HAP-1 (cell line): ENCODE results near the gene TTC34.

Source experiments
- DNase-seq, 2 experiments: peaks; one replicate each; pipeline ENCODE4 v3.0.0-alpha.2; 2016 to 2020; ENCODE audit warnings: low spot score in 2 of 2
- H3K27me3 ChIP-seq: fragments of 250-450 bp; sonication (Bioruptor Pico); 2 replicates; pipeline ENCODE4 v1.5.1; 2020; ENCODE audit warnings: low read depth, mild to moderate bottlenecking, moderate library complexity
- H3K36me3 ChIP-seq: fragments of 250-450 bp; sonication (Bioruptor Pico); replicated peaks from 2 replicates; pipeline ENCODE4 v1.5.1; 2020; ENCODE audit warnings: mild to moderate bottlenecking
- H3K4me1 ChIP-seq: fragments of 250-450 bp; sonication (Bioruptor Pico); 2 replicates; pipeline ENCODE4 v1.5.1; 2020; ENCODE audit warnings: mild to moderate bottlenecking
- H3K4me3 ChIP-seq: fragments of 250-450 bp; sonication (Bioruptor Pico); 2 replicates; pipeline ENCODE4 v1.5.1; 2020; ENCODE audit warnings: mild to moderate bottlenecking, moderate library complexity
- H3K9me3 ChIP-seq: fragments of 250-450 bp; sonication (Bioruptor Pico); 2 replicates; pipeline ENCODE4 v1.5.1; 2020; ENCODE audit warnings: mild to moderate bottlenecking, moderate library complexity
- in situ Hi-C: fragments of 300-500 bp; cut with MboI; formaldehyde crosslinking; loops from 3 replicates; pipeline ENCODE4 v1.14.3; 2020; ENCODE audit warnings: low sequenced_read_pairs, inconsistent platforms, mixed read lengths

Gene TTC34

DNA sequence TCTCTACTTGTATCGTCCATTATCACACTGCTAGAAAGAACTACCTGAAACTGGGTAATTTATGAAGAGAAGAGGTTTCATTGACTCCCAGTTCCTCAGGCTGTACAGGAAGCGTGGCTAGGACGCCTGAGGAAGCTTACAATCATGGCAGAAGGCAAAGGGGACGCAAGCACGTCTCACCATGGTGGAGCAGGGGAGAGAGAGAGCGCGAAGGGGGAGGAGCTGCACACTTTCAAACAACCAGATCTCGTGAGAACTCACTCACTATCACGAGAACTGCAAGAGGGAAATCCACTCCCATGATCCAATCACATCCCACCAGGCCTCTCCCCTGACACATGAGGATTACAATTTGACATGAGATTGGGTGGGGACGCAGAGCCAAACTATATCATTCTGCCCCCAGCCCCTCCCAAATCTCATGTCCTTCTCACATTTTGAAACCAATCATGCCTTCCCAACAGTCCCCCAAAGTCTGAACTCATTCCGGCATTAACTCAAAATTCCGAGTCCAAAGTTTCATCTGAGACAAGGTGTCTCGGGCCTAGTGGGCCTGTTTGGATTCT lies 176.7 kb downstream of the TTC34 start:
- H3K27me3 ChIP-seq: peaks cover 63% of the 10 kb centered on the region
- in situ Hi-C loops: loop anchor here (10.0 kb wide), 1 partner anchor 180 kb away; no protein-coding TSS in a partner anchor

DNA sequence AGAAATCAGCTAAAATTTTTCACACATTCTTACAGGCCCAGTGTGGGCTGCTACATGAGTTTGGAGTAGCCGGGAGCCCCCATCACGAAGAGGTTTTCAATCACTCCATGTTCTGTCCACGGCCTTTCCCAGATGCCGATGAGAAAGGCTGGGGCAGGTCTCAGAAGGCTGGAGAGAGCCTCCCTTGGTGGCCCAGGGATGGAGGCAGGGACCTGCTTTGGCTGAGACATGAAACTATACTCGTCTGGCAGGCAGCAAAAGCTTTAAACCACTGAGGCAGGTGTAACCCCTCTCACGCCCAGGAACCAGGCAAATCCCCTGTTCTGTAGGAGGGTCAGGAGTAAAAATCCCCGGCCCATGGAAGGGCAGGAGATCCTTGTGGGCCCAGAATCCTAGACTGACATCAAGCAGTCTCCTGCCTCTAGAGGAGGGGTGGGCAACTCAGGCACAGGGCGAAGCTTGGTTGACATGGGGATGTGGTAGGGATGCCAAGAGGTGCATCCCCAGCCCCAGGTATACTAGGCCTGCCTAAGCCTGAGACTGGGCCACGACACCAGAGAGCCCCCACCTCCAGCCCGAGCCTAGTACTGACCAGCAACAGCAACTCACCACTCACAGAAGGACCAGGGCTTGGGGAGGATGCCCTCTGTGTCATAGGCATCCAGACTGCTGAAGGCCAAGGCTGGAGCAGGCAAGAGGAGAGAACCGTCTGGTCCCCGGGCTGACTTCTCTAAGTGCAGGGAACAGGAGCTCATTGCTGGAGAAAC lies 177.7 kb downstream of the TTC34 start:
- no peak for DNase-seq
- Histone ChIP-seq H3K9me3 (no peaks in the 10 kb centered on the region), H3K27me3 (peaks cover 57% of the 10 kb centered on the region), H3K4me1 (no peaks in the 10 kb centered on the region), H3K4me3 (no peak overlapping the region), H3K36me3 (no peaks in the 10 kb centered on the region)
- in situ Hi-C loops: loop anchor here (10.0 kb wide), 1 partner anchor 179 kb away; no protein-coding TSS in a partner anchor

More for the DNA sequence above, 176.7 kb downstream of the TTC34 start:
- H3K36me3 ChIP-seq: no peaks in the 10 kb centered on the region
- no peaks in the 10 kb centered on the region for H3K4me1 ChIP-seq
- DNase-seq: no peak
- no peak overlapping the region for H3K4me3 ChIP-seq
- H3K9me3 ChIP-seq: no peaks in the 10 kb centered on the region

DNA sequence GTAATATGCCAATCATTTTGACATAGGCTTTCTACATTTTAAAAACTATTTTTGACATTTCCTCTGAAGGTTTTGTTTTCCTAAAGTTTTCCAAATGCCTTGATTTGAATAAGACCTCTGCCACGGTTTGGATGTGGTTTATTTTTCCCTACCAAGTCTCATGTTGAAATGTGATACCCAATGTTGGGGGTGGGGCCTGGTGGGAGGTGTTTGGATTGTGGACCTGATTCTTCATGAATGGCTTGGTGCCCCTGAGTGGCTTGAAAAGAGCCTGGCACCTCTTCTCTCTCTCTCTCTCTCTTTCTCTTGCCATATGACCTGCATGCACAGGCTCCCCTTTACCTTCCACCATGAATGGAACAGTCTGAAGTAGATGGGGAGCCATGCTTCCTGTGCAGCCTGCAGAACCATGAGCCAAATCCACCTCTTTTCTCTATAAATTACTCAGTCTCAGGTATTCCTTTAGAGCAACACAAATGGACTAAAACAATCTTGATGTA lies 183.5 kb downstream of the TTC34 start:
- H3K4me1 ChIP-seq: no peaks in the 10 kb centered on the region
- in situ Hi-C loops: no loop called here
- H3K9me3 ChIP-seq: 0 out of 2 replicates have a peak, but pooled peaks cover 2% of the 10 kb centered on the region
- no peaks in the 10 kb centered on the region for H3K36me3 ChIP-seq
- no peak for DNase-seq
- H3K4me3 ChIP-seq: no peak overlapping the region
- peaks cover 43% of the 10 kb centered on the region for H3K27me3 ChIP-seq

DNA sequence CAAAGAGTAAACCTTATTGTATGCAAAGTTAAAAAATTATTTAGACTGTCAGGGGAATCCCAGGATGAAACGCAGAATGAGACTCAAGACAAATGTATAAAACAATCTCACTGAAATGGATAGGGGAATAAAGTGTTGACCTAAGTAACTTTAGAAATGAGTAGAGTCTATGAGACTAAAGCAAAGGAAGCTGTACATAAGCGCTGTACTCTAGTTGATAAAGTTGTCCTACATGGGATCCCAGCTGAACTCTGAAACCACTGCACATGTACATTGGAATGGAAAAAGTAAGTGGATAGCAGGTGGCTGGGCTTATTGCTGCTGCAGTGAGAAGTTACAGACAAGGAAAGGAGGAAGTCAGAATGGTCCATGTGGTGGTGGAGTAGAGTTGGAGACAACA lies 187.3 kb downstream of the TTC34 start:
- Histone ChIP-seq H3K27me3 (peaks cover 19% of the 10 kb centered on the region), H3K4me1 (no peaks in the 10 kb centered on the region), H3K9me3 (0 out of 2 replicates have a peak, but pooled peaks cover 2% of the 10 kb centered on the region), H3K4me3 (no peak overlapping the region), H3K36me3 (no peaks in the 10 kb centered on the region)
- in situ Hi-C loops: no loop called here
- DNase-seq: no peak

DNA sequence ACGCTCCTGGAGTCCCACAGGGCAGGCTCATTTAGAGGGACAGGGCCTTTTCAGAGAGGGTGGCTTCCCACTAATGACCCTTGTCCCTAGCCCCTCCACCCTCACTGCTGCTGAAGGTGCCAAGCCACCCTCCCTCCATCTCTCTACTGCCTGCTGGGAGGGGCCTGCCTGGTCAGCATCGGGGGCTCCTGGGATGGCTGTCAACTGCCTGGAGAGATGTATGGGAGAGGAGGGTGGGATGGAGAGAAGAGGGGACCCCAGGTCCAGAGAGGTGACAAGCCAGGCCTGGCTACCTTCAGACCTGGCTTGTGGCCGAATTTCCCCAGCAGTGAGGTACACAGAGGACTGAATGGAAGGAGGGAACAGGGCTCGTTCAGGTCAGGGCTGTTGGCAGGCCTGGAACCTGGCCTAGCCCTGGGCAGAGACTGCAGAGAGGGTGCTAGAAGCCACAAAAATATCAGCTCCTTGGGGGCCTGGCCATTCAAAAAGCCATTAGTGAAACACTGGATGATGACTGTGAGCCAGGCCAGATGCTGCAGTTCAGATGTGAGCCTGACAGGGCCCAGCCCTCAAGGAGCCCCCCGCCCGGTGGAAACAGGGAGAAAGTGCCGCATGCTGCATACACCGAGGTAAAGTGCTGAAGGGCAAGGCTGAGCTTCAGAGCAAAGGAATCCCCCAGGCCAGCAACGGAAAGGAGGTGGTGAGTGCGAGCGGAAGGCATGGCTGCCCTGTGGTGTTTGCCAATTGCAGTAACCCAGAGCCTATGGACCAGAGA lies 188.7 kb downstream of the TTC34 start:
- DNase-seq: no peak
- Histone ChIP-seq H3K9me3 (0 out of 2 replicates have a peak, but pooled peaks cover 2% of the 10 kb centered on the region), H3K4me1 (no peaks in the 10 kb centered on the region), H3K4me3 (no peak overlapping the region), H3K36me3 (no peaks in the 10 kb centered on the region), H3K27me3 (peaks cover 13% of the 10 kb centered on the region)
- in situ Hi-C loops: no loop called here

DNA sequence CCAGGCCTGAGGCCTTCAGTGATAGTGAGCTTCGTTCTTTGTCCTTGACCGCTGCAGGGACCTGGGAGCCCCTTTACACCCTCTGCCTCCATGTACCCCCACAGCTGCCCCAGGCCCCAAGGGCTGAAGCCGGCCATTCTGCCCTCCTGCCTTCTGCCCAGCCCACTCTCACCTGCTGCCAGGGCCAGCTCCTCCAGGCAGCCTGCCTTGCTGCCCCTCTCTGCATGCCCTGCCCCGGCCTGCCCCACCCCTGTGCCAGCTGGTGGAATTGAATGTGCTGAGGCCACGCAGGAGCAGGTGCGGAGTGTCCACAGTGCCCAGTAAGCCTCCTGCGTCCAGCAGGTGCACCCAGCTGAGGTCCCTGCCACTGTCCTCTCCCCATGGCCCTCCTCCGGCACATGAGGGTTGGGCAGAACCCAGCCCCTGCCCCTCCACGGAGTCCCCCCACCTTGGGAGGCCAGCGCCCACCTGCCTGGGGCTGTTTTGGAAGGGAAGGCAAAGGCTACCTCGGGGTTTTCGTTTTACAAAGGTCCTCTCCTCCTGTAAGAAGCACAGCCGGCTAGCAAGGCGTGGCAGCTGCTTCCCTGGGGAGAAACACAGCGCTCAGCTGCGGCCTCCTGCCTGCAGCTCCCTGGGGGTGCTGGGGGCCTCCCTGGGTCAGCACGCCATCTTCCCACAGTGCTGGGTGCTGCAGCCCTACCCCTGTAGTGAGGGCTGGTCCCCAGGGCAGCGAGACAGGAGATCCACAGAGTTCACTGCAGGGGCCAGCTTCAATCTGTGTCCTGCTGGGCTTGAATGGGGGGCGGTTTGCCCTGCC lies 189.7 kb downstream of the TTC34 start:
- H3K9me3 ChIP-seq: 0 out of 2 replicates have a peak, but pooled peaks cover 2% of the 10 kb centered on the region
- no peaks in the 10 kb centered on the region for H3K4me1 ChIP-seq
- in situ Hi-C loops: no loop called here
- H3K4me3 ChIP-seq: no peak overlapping the region
- H3K36me3 ChIP-seq: no peaks in the 10 kb centered on the region
- DNase-seq: peak in 1 of 2 experiments; percentile 7
- H3K27me3 ChIP-seq: peaks cover 11% of the 10 kb centered on the region

DNA sequence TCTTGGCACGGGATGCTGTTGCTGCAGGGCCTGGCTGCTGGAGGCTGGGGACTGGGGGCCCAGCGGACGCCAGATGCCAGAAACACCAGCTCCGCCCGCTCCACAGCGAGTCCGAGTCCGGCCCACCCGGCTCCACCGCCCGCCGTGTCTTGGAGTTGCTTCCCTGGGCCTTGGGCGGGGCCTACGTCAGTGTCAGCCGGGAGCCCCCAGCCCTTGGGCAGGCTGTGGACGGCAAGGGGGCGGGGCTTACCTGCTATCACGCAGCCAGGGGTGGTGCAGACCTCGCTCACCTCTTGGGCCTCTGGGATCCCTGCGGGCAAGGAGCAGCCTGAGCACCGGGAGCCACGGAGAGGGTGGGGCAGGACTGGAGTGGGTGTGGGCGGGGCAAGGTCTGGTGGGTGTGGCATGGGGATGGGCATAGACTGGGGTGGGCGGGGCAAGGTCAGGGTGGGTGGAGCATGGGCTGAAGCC lies 190.4 kb downstream of the TTC34 start:
- DNase-seq: peak; percentile 10 to 85
- in situ Hi-C loops: no loop called here
- peaks cover 6% of the 10 kb centered on the region for H3K27me3 ChIP-seq
- H3K9me3 ChIP-seq: no peaks in the 10 kb centered on the region
- no peak overlapping the region for H3K4me3 ChIP-seq
- H3K4me1 ChIP-seq: no peaks in the 10 kb centered on the region
- no peaks in the 10 kb centered on the region for H3K36me3 ChIP-seq

DNA sequence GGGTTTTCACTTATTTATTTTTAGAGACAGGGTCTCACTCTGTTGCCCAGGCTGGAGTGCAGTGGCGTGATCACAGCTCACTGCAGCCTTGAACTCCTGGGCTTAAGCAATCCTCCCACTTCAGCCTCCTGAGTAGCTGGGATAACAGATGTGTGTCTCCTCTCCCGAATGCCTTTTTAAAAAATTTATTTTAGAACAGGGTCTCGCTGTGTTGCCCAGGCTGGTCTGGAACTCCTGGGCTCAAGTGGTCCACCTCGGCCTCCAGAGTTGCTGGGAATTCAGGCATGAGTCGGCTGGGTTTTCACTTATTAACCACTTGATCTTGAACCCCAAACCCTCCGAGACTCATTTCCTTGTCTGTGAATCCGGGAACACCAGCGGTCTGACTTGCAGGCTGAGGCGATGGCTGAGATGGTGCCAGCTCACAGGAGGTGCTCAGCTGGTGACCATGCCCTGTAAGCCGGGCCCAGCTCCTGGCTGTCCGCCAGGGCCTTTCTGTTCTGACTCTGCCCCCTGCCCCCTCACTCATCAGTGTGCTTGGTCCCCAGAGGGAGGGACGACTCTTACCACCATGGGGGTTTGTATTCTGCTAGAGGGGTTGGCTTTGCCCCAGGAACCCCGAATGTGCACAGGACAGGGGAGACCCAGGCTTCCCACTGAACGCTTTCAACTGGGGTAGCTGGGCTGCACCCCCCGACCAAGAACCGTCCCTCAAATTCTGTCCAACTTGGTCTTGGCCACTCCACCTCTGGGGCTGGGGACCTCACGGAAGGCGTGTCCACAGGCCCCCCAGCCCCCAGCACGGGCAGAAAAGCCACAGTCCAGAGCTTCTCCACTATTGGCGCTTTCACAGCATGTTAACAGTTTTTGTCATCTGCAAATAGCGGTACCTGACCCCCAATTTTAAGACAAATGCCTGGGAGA lies 191.2 kb downstream of the TTC34 start:
- Histone ChIP-seq H3K9me3 (no peaks in the 10 kb centered on the region), H3K4me1 (no peaks in the 10 kb centered on the region), H3K4me3 (no peak overlapping the region), H3K27me3 (0 out of 2 replicates have a peak, but pooled peaks cover under 1% of the 10 kb centered on the region), H3K36me3 (no peaks in the 10 kb centered on the region)
- in situ Hi-C loops: no loop called here
- no peak for DNase-seq

DNA sequence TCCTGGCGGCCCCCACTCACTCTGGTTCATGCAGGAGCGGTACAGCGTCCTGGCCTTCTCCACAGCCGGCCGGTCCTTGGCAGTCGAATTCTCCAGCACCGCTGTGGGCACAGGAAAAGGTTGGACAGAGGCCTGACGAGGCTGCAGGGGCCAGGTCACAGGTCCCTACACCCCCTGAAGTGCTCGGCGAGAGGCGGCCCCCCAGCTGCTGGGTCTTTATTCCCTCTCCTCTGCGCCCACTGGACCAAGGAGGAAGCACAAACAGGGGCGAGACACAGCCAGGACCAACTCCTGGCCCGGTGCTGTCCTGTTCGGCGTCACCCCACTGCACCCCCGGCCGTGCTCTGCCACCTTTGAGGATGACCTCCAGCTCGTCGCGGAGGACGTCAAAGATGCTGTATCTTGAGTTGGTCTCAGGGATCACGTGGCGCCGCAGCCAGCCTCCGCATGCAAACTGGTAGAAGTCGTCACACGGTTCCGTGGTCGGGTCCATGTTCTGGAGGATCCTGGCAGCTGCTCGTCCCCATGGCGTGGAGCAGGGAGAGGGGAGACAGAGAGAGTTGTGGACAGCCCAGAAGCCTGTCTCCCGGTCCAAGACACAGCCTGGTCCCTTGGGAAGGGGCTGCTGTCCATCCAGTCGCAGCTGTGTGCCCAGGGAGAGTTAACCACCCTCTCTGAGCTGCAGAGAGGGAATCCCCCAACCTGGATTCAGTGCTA lies 192.0 kb downstream of the TTC34 start:
- Histone ChIP-seq H3K36me3 (no peaks in the 10 kb centered on the region), H3K9me3 (no peaks in the 10 kb centered on the region), H3K27me3 (no peaks in the 10 kb centered on the region), H3K4me3 (no peak overlapping the region), H3K4me1 (no peaks in the 10 kb centered on the region)
- in situ Hi-C loops: no loop called here
- DNase-seq: no peak

DNA sequence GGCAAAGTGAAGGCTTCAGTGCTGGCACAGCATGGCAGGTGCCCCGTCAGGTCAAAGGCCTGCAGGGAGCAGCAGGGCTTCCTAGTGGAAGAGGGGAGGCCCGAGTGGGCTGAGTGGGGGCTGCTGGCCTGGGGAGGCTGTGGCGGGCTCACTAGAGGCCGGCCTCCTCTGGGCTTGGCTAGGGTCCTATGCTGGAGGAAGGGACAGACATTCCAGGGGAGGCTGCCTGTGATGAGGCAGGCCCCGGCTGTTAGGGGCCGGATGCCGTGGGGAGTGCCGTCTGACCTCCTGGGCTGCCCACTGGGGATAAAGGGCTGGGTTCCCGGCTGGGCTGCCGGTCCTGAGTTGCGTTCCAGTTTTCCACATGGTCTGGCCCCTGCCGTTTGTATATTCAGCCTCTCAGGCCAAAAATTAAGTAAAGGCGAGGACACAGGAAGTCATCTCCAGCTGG lies 193.8 kb downstream of the TTC34 start:
- in situ Hi-C loops: no loop called here
- Histone ChIP-seq H3K4me3 (no peak overlapping the region), H3K9me3 (no peaks in the 10 kb centered on the region), H3K36me3 (no peaks in the 10 kb centered on the region), H3K27me3 (no peaks in the 10 kb centered on the region; the same call in 1 of the 2 replicates), H3K4me1 (no peaks in the 10 kb centered on the region)
- DNase-seq: no peak

DNA sequence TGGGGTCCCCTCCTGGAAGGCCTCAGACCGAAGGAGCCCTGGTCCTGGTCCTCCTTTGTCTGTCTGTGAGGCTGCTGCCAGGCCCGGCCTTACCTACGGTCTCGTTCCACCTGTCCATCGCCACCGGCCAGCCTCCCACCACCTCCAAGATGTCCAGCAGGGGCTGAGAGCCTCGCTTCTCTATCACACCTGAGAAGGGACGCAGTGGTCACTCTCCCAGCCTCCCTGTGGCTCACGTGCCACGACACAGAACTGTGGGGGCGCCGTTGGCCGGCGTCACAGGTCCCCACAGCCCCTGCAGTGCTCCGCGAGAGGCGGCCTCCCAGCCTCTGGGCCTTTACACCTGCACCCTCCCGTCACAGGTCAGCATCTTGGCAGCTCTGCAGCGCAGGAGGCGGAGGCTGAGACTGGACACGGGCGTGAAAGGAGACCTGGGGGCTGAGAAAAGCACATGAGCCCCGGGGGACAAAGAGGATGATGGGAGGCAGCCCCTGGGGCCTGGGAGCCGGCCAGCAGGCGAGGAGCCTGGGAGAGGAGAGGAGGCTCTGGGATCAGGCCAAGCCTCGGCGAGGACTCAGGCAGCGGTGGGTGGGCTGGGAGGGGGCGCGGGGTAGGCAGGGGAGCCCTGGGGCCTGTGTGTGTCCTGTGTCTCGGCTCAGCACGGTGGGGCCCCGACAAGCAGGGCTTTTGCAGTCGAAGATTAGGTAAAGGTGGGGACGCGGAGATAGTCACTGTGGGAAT lies 194.4 kb downstream of the TTC34 start:
- no peaks in the 10 kb centered on the region for H3K36me3 ChIP-seq
- H3K9me3 ChIP-seq: no peaks in the 10 kb centered on the region
- in situ Hi-C loops: no loop called here
- no peaks in the 10 kb centered on the region for H3K4me1 ChIP-seq
- H3K27me3 ChIP-seq: peaks cover 5% of the 10 kb centered on the region; the same call in 1 of the 2 replicates
- DNase-seq: no peak
- H3K4me3 ChIP-seq: no peak overlapping the region
